ENCODE data around the gene DYNC1I1.

- TF ChIP-seq POLR2A (IDR thresholded peaks at IDR 0.05) (no peak), CTCF (IDR thresholded peaks at IDR 0.05) (no peak)
Observed at GRCh38 chr7:95863623-95864022, 91.3 kb downstream of the DYNC1I1 start.

All from upper lobe of left lung (tissue), 4 donors.